Activated naive CD8-positive, alpha-beta T cell treated with anti-CD3 and anti-CD28 coated beads, Interleukin-2, amount 50 U/mL, for 24 hours (primary cell): ENCODE results near the gene ACVR1B.

Source experiments
- ATAC-seq: fragments of 150-1000 bp; cut with Tn5 transposase; one replicate; pipeline ENCODE4 v1.10.0; 2021
- DNase-seq: peaks from one replicate; pipeline ENCODE4 v3.0.0; 2021
- H3K27ac Mint-ChIP-seq: one replicate; pipeline ENCODE4 v1.8.0; 2021; ENCODE audit warnings: mild to moderate bottlenecking, mixed read lengths
- H3K27me3 Mint-ChIP-seq: one replicate; pipeline ENCODE4 v1.8.0; 2021; ENCODE audit warnings: mixed read lengths
- H3K36me3 Mint-ChIP-seq: one replicate; pipeline ENCODE4 v1.8.0; 2021; ENCODE audit warnings: low read depth, mixed read lengths
- H3K4me1 Mint-ChIP-seq: one replicate; pipeline ENCODE4 v1.8.0; 2021; ENCODE audit warnings: mixed read lengths
- H3K4me3 Mint-ChIP-seq: one replicate; pipeline ENCODE4 v1.8.0; 2021; ENCODE audit warnings: mild to moderate bottlenecking, moderate library complexity, mixed read lengths
- H3K9me3 Mint-ChIP-seq: one replicate; pipeline ENCODE4 v1.8.0; 2021; ENCODE audit warnings: mixed read lengths

Gene ACVR1B

GRCh38 chr12:51924551-51925319, 26.8 kb upstream of the ACVR1B start:
- peaks cover 6% of the 10 kb centered on the region for H3K27me3 Mint-ChIP-seq
- no peaks in the 10 kb centered on the region for H3K36me3 Mint-ChIP-seq
- peak; percentile 29 for ATAC-seq
- no peak for DNase-seq
- no peaks in the 10 kb centered on the region for H3K9me3 Mint-ChIP-seq
- H3K4me1 Mint-ChIP-seq: peaks cover 19% of the 10 kb centered on the region
- H3K4me3 Mint-ChIP-seq: no peak overlapping the region
- H3K27ac Mint-ChIP-seq: no peak overlapping the region

- H3K9me3 Mint-ChIP-seq: no peaks in the 10 kb centered on the region
- DNase-seq (no peak), ATAC-seq (no peak)
- no peak overlapping the region for H3K27ac Mint-ChIP-seq
- peaks cover 19% of the 10 kb centered on the region for H3K4me1 Mint-ChIP-seq
- peaks cover 6% of the 10 kb centered on the region for H3K27me3 Mint-ChIP-seq
- no peaks in the 10 kb centered on the region for H3K36me3 Mint-ChIP-seq
- H3K4me3 Mint-ChIP-seq: no peak overlapping the region
Measured at GRCh38 chr12:51925346-51926063, 26.0 kb upstream of the ACVR1B start.

GRCh38 chr12:51926064-51926632, 25.4 kb upstream of the ACVR1B start:
- DNase-seq: no peak
- Mint-ChIP-seq H3K27me3 (peaks cover 6% of the 10 kb centered on the region), H3K36me3 (no peaks in the 10 kb centered on the region), H3K9me3 (no peaks in the 10 kb centered on the region), H3K4me3 (no peak overlapping the region), H3K4me1 (peaks cover 19% of the 10 kb centered on the region), H3K27ac (no peak overlapping the region)
- ATAC-seq: no peak

- peak; percentile 58 for DNase-seq
- Mint-ChIP-seq H3K27ac (no peak overlapping the region), H3K27me3 (peaks cover 6% of the 10 kb centered on the region), H3K4me1 (peaks cover 19% of the 10 kb centered on the region), H3K9me3 (no peaks in the 10 kb centered on the region), H3K4me3 (no peak overlapping the region), H3K36me3 (no peaks in the 10 kb centered on the region)
- no peak for ATAC-seq
Measured at GRCh38 chr12:51926718-51927117, 24.8 kb upstream of the ACVR1B start.

- Mint-ChIP-seq H3K4me1 (no peaks in the 10 kb centered on the region), H3K36me3 (no peaks in the 10 kb centered on the region), H3K9me3 (no peaks in the 10 kb centered on the region), H3K27me3 (no peaks in the 10 kb centered on the region), H3K27ac (no peak overlapping the region), H3K4me3 (no peak overlapping the region)
- ATAC-seq (no peak), DNase-seq (no peak)
Measured at GRCh38 chr12:51932218-51933076, 19.1 kb upstream of the ACVR1B start.

- Mint-ChIP-seq H3K27me3 (no peaks in the 10 kb centered on the region), H3K9me3 (no peaks in the 10 kb centered on the region), H3K4me1 (no peaks in the 10 kb centered on the region), H3K4me3 (no peak overlapping the region), H3K36me3 (no peaks in the 10 kb centered on the region), H3K27ac (no peak overlapping the region)
- ATAC-seq: no peak
- DNase-seq: no peak
Measured at GRCh38 chr12:51934080-51934479, 17.4 kb upstream of the ACVR1B start.

- Mint-ChIP-seq H3K36me3 (no peaks in the 10 kb centered on the region), H3K4me1 (no peaks in the 10 kb centered on the region), H3K4me3 (no peak overlapping the region), H3K27me3 (peaks cover 8% of the 10 kb centered on the region), H3K9me3 (no peaks in the 10 kb centered on the region), H3K27ac (no peak overlapping the region)
- DNase-seq: no peak
- ATAC-seq: no peak
Measured at GRCh38 chr12:51937926-51938325, 13.6 kb upstream of the ACVR1B start.

- no peaks in the 10 kb centered on the region for H3K36me3 Mint-ChIP-seq
- ATAC-seq: no peak
- H3K27me3 Mint-ChIP-seq: peaks cover 8% of the 10 kb centered on the region
- no peak overlapping the region for H3K4me3 Mint-ChIP-seq
- H3K27ac Mint-ChIP-seq: no peak overlapping the region
- no peaks in the 10 kb centered on the region for H3K9me3 Mint-ChIP-seq
- no peak for DNase-seq
- no peaks in the 10 kb centered on the region for H3K4me1 Mint-ChIP-seq
Measured at GRCh38 chr12:51938726-51939125, 12.8 kb upstream of the ACVR1B start.

GRCh38 chr12:51941011-51941581, 10.4 kb upstream of the ACVR1B start:
- H3K4me3 Mint-ChIP-seq: no peak overlapping the region
- peaks cover 15% of the 10 kb centered on the region for H3K9me3 Mint-ChIP-seq
- no peak overlapping the region for H3K27ac Mint-ChIP-seq
- ATAC-seq: no peak
- no peaks in the 10 kb centered on the region for H3K4me1 Mint-ChIP-seq
- H3K27me3 Mint-ChIP-seq: peaks cover 8% of the 10 kb centered on the region
- no peak for DNase-seq
- H3K36me3 Mint-ChIP-seq: peaks cover 5% of the 10 kb centered on the region

- H3K9me3 Mint-ChIP-seq: peaks cover 15% of the 10 kb centered on the region
- DNase-seq: no peak
- peaks cover 6% of the 10 kb centered on the region for H3K36me3 Mint-ChIP-seq
- H3K4me1 Mint-ChIP-seq: no peaks in the 10 kb centered on the region
- peaks cover 8% of the 10 kb centered on the region for H3K27me3 Mint-ChIP-seq
- H3K4me3 Mint-ChIP-seq: no peak overlapping the region
- H3K27ac Mint-ChIP-seq: no peak overlapping the region
- ATAC-seq: no peak
Measured at GRCh38 chr12:51941604-51942003, 9.9 kb upstream of the ACVR1B start.

GRCh38 chr12:51942056-51942455, 9.4 kb upstream of the ACVR1B start:
- ATAC-seq (no peak), DNase-seq (no peak)
- Mint-ChIP-seq H3K27ac (no peak overlapping the region), H3K4me3 (no peak overlapping the region), H3K27me3 (peaks cover 8% of the 10 kb centered on the region), H3K36me3 (peaks cover 6% of the 10 kb centered on the region), H3K9me3 (peaks cover 15% of the 10 kb centered on the region), H3K4me1 (no peaks in the 10 kb centered on the region)

GRCh38 chr12:51942501-51943000, 8.9 kb upstream of the ACVR1B start:
- Mint-ChIP-seq H3K9me3 (peaks cover 15% of the 10 kb centered on the region), H3K4me1 (no peaks in the 10 kb centered on the region), H3K4me3 (no peak overlapping the region), H3K36me3 (peaks cover 6% of the 10 kb centered on the region), H3K27me3 (peaks cover 8% of the 10 kb centered on the region), H3K27ac (no peak overlapping the region)
- no peak for DNase-seq
- no peak for ATAC-seq

GRCh38 chr12:51943346-51943745, 8.2 kb upstream of the ACVR1B start:
- no peak overlapping the region for H3K4me3 Mint-ChIP-seq
- no peak overlapping the region for H3K27ac Mint-ChIP-seq
- H3K4me1 Mint-ChIP-seq: no peaks in the 10 kb centered on the region
- H3K36me3 Mint-ChIP-seq: peaks cover 6% of the 10 kb centered on the region
- ATAC-seq (no peak), DNase-seq (no peak)
- peaks cover 15% of the 10 kb centered on the region for H3K9me3 Mint-ChIP-seq
- H3K27me3 Mint-ChIP-seq: peaks cover 12% of the 10 kb centered on the region
